HepG2 (cell line): ENCODE results near the gene ZNF581. TPM values are rescaled to one million over a fixed set of nuclear protein-coding genes. Genes with fewer than 3 reads are reported as not detected.

Experiments used
- BRCA1 ChIP-seq: sonication (generic); formaldehyde crosslinking; IDR thresholded peaks from 2 replicates; pipeline ENCODE4 v1.4.0; 2020; ENCODE audit warnings: missing genetic modification reagents
- DMAP1 ChIP-seq: IDR thresholded peaks from 2 replicates; pipeline ENCODE4 v1.6.1; 2016
- EEA1 ChIP-seq: sonication (generic); formaldehyde crosslinking; IDR thresholded peaks from 2 replicates; pipeline ENCODE4 v1.5.1; 2020; ENCODE audit warnings: mild to moderate bottlenecking, missing genetic modification reagents, borderline replicate concordance
- EHMT2 ChIP-seq: fragments of 200-600 bp; sonication (generic); IDR thresholded peaks from 2 replicates; pipeline ENCODE4 v1.7.0; 2017; ENCODE audit warnings: antibody characterized with exemption, low read depth, low read length, borderline replicate concordance
- MBD4 ChIP-seq: IDR thresholded peaks from 2 replicates; pipeline ENCODE4 v1.6.1; 2012; ENCODE audit warnings: low read length, inconsistent platforms, borderline replicate concordance
- MIXL1 ChIP-seq: IDR thresholded peaks from 2 replicates; pipeline ENCODE4 v1.6.1; 2016
- NFATC3 ChIP-seq: sonication (generic); formaldehyde crosslinking; IDR thresholded peaks from 2 replicates; pipeline ENCODE4 v1.5.1; 2020; ENCODE audit warnings: mild to moderate bottlenecking, missing genetic modification reagents
- NFIB ChIP-seq: sonication (generic); formaldehyde crosslinking; IDR thresholded peaks from 2 replicates; pipeline ENCODE4 v1.9.0; 2021; ENCODE audit warnings: missing genetic modification reagents, mild to moderate bottlenecking, borderline replicate concordance
- PAWR ChIP-seq: sonication (generic); formaldehyde crosslinking; IDR thresholded peaks from 2 replicates; pipeline ENCODE4 v1.4.0; 2020; ENCODE audit warnings: missing genetic modification reagents, mild to moderate bottlenecking, borderline replicate concordance
- SCMH1 ChIP-seq: sonication (generic); formaldehyde crosslinking; IDR thresholded peaks from 2 replicates; pipeline ENCODE4 v1.9.0; 2021; ENCODE audit warnings: missing genetic modification reagents, mild to moderate bottlenecking, borderline replicate concordance
- ZNF232 ChIP-seq: sonication (generic); formaldehyde crosslinking; IDR thresholded peaks from 2 replicates; pipeline ENCODE4 v1.4.0; 2020; ENCODE audit warnings: missing genetic modification reagents, borderline replicate concordance
- ZNF30 ChIP-seq: sonication (generic); formaldehyde crosslinking; IDR thresholded peaks from 2 replicates; pipeline ENCODE4 v1.5.0; 2020; ENCODE audit warnings: mild to moderate bottlenecking, missing genetic modification reagents
- ZNF317 ChIP-seq: sonication (generic); formaldehyde crosslinking; IDR thresholded peaks from 2 replicates; pipeline ENCODE4 v1.5.0; 2020; ENCODE audit warnings: mild to moderate bottlenecking, missing genetic modification reagents
- ZNF605 ChIP-seq: sonication (generic); formaldehyde crosslinking; IDR thresholded peaks from 2 replicates; pipeline ENCODE4 v1.8.0; 2022; ENCODE audit warnings: mild to moderate bottlenecking, missing genetic modification reagents
- polyA plus RNA-seq, 8 experiments: library from polyadenylated mRNA; depleted of rRNA in 3 of 8; stranded (reverse) in 7 of 8; unstranded in 1 of 8; fragments of >200 nt; fragmentation: Illumina TruSeq in 4 of 8; extraction: Trizol in 4 of 8; gene quantifications; 2 replicates each; pipeline versions ENCODE4 v1.2.1 to v1.2.3, GENCODE V29; 2011 to 2016; ENCODE audit warnings: low read depth in 4 of 8, missing spikeins in 1 of 8, mixed read lengths in 1 of 8; ENCODE audit not compliant: insufficient read depth in 1 of 8
- total RNA-seq, 5 experiments: library from RNA; depleted of rRNA; stranded (reverse); fragments of >200 nt; fragmentation: Illumina TruSeq; extraction: Trizol; gene quantifications; 2 replicates each; pipeline ENCODE4 v1.2.3, GENCODE V29; 2016; ENCODE audit warnings: low read depth in 1 of 5
- TF ChIP-seq, protein P1 (sequence below): sonication (generic); formaldehyde crosslinking; IDR thresholded peaks from 2 replicates; pipeline ENCODE4; 2020; ENCODE audit warnings: missing genetic modification reagents, mild to moderate bottlenecking, borderline replicate concordance
- TF ChIP-seq, protein P2 (sequence below): sonication (generic); formaldehyde crosslinking; IDR thresholded peaks from 2 replicates; pipeline ENCODE4 v1.5.0; 2020; ENCODE audit warnings: missing genetic modification reagents
- TF ChIP-seq, protein P3 (sequence below): sonication (generic); formaldehyde crosslinking; IDR thresholded peaks from one replicate; pipeline ENCODE4 v1.5.1; 2020; ENCODE audit warnings: mild to moderate bottlenecking, missing genetic modification reagents; ENCODE audit errors: not compliant biosample characterization

Gene ZNF581
- total and polyA plus RNA-seq, 2 of the 13 experiments (the other 11 are each of a cell fraction or from before 2014, with no cell fraction given) = 19.6 to 49.5 TPM

DNA sequence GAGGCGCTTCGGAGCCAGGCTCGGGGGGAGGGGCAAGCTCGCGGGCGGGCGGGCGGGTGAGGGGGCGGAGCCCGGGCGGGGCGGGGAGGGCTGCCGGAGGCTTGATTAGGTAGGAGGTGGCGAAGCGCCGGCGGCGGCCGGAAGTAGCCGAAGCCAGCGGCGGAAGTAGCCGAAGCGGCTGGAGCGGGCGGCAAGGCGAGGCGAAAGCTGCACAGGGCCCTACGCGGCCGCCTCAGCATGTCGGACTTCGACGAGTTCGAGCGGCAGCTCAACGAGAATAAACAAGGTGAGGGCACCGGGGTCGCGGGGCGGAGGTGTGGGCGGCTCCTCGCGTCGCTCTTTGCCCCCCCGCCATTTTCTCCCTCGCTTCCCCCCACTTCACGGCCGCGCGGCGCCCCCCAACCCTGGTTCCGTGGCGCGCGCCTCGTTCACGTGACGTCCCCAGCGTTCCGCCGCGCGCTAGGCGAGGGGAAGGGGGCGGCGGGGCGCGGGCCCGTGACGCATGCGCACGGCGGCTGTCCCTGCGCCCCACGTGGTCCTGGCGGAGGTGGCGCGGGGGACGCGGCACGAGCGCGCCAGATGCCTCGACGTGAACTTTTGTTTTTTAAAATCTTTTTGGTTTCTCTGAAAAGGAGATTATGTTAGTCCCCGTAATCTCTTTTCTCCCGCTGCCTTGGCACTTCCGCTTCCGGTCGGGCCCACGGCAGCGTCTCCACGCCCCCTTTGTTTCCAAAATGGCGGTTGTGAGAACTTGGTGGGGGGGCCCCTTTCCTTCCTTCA is 11.6 kb downstream of the ZNF581 start, which contains the start of gene U2AF2 (continued):
- TF ChIP-seq, protein P1, sequence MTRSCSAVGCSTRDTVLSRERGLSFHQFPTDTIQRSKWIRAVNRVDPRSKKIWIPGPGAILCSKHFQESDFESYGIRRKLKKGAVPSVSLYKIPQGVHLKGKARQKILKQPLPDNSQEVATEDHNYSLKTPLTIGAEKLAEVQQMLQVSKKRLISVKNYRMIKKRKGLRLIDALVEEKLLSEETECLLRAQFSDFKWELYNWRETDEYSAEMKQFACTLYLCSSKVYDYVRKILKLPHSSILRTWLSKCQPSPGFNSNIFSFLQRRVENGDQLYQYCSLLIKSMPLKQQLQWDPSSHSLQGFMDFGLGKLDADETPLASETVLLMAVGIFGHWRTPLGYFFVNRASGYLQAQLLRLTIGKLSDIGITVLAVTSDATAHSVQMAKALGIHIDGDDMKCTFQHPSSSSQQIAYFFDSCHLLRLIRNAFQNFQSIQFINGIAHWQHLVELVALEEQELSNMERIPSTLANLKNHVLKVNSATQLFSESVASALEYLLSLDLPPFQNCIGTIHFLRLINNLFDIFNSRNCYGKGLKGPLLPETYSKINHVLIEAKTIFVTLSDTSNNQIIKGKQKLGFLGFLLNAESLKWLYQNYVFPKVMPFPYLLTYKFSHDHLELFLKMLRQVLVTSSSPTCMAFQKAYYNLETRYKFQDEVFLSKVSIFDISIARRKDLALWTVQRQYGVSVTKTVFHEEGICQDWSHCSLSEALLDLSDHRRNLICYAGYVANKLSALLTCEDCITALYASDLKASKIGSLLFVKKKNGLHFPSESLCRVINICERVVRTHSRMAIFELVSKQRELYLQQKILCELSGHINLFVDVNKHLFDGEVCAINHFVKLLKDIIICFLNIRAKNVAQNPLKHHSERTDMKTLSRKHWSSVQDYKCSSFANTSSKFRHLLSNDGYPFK (CRISPR knock-in tag) = no peak; the same call in 1 of the 2 replicates
- TF ChIP-seq ZNF30 (CRISPR knock-in tag) = no peak
- TF ChIP-seq ZNF317 = no peak
- TF ChIP-seq MIXL1 (CRISPR knock-in tag) = no peak
- 0 out of 2 replicates have a peak, but pooled peaks have one; percentile 23 for TF ChIP-seq BRCA1 (CRISPR knock-in tag)
- TF ChIP-seq SCMH1 (CRISPR knock-in tag) = no peak
- TF ChIP-seq, protein P2, sequence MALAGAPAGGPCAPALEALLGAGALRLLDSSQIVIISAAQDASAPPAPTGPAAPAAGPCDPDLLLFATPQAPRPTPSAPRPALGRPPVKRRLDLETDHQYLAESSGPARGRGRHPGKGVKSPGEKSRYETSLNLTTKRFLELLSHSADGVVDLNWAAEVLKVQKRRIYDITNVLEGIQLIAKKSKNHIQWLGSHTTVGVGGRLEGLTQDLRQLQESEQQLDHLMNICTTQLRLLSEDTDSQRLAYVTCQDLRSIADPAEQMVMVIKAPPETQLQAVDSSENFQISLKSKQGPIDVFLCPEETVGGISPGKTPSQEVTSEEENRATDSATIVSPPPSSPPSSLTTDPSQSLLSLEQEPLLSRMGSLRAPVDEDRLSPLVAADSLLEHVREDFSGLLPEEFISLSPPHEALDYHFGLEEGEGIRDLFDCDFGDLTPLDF = peak; percentile 48
- TF ChIP-seq ZNF605 = 0 out of 2 replicates have a peak, but pooled peaks have one; percentile 17
- peak; percentile 78 for TF ChIP-seq DMAP1 (CRISPR knock-in tag)
- no peak for TF ChIP-seq NFIB
- no peak for TF ChIP-seq PAWR (CRISPR knock-in tag)
- TF ChIP-seq NFATC3 (CRISPR knock-in tag) = no peak
- TF ChIP-seq, protein P3, sequence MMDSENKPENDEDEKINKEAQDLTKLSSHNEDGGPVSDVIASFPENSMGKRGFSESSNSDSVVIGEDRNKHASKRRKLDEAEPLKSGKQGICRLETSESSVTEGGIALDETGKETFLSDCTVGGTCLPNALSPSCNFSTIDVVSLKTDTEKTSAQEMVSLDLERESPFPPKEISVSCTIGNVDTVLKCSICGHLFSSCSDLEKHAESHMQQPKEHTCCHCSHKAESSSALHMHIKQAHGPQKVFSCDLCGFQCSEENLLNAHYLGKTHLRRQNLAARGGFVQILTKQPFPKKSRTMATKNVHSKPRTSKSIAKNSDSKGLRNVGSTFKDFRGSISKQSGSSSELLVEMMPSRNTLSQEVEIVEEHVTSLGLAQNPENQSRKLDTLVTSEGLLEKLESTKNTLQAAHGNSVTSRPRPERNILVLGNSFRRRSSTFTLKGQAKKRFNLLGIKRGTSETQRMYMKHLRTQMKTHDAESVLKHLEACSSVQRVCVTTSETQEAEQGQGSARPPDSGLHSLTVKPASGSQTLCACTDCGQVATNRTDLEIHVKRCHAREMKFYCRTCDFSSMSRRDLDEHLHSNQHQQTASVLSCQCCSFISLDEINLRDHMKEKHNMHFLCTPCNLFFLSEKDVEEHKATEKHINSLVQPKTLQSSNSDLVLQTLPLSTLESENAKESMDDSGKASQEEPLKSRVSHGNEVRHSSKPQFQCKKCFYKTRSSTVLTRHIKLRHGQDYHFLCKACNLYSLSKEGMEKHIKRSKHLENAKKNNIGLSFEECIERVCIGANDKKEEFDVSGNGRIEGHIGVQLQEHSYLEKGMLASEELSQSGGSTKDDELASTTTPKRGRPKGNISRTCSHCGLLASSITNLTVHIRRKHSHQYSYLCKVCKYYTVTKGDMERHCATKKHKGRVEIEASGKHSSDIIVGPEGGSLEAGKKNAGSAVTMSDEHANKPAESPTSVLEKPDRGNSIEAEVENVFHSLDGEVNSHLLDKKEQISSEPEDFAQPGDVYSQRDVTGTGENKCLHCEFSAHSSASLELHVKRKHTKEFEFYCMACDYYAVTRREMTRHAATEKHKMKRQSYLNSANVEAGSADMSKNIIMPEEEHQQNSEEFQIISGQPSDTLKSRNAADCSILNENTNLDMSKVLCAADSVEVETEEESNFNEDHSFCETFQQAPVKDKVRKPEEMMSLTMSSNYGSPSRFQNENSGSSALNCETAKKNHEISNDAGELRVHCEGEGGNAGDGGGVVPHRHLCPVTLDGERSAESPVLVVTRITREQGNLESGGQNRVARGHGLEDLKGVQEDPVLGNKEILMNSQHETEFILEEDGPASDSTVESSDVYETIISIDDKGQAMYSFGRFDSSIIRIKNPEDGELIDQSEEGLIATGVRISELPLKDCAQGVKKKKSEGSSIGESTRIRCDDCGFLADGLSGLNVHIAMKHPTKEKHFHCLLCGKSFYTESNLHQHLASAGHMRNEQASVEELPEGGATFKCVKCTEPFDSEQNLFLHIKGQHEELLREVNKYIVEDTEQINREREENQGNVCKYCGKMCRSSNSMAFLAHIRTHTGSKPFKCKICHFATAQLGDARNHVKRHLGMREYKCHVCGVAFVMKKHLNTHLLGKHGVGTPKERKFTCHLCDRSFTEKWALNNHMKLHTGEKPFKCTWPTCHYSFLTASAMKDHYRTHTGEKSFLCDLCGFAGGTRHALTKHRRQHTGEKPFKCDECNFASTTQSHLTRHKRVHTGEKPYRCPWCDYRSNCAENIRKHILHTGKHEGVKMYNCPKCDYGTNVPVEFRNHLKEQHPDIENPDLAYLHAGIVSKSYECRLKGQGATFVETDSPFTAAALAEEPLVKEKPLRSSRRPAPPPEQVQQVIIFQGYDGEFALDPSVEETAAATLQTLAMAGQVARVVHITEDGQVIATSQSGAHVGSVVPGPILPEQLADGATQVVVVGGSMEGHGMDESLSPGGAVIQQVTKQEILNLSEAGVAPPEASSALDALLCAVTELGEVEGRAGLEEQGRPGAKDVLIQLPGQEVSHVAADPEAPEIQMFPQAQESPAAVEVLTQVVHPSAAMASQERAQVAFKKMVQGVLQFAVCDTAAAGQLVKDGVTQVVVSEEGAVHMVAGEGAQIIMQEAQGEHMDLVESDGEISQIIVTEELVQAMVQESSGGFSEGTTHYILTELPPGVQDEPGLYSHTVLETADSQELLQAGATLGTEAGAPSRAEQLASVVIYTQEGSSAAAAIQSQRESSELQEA = no peak
- TF ChIP-seq EHMT2 = no peak
- no peak for TF ChIP-seq MBD4
- TF ChIP-seq ZNF232 (CRISPR knock-in tag) = peak; percentile 53; the same call in 1 of the 2 replicates
- TF ChIP-seq EEA1 (CRISPR knock-in tag) = peak; percentile 80
